Endodermal cell (in vitro differentiated cells): ENCODE data around the gene GABRG3. TPM values are rescaled to one million over a fixed set of nuclear protein-coding genes. Genes with fewer than 3 reads are reported as not detected.
A peak's percentile ranks its signal among the peaks of the same experiment; 100 is the strongest.

Source experiments
- DNase-seq: peaks from one replicate; pipeline ENCODE4 v3.0.0-alpha.2; 2017
- H3K27ac ChIP-seq: 2 replicates; pipeline ENCODE4 v1.5.1; 2013; ENCODE audit warnings: mild to moderate bottlenecking, low read depth, low read length, moderate library complexity
- H3K27me3 ChIP-seq: 2 replicates; pipeline ENCODE4 v1.6.1; 2013; ENCODE audit warnings: mild to moderate bottlenecking, low read length, moderate library complexity; ENCODE audit not compliant: insufficient read depth, control insufficient read depth, poor library complexity, severe bottlenecking
- H3K36me3 ChIP-seq: 2 replicates; pipeline ENCODE4 v1.7.0; 2013; ENCODE audit warnings: mild to moderate bottlenecking, low read length, moderate library complexity; ENCODE audit not compliant: control insufficient read depth, insufficient read depth
- H3K4me1 ChIP-seq: one replicate; pipeline ENCODE4 v1.7.0; 2013; ENCODE audit warnings: low read length; ENCODE audit not compliant: control insufficient read depth, insufficient read depth
- H3K4me3 ChIP-seq: 2 replicates; pipeline ENCODE4 v1.5.1; 2013; ENCODE audit warnings: mild to moderate bottlenecking, low read length, moderate library complexity
- H3K9ac ChIP-seq: 2 replicates; pipeline ENCODE4 v1.6.1; 2013; ENCODE audit warnings: mild to moderate bottlenecking, low read length, moderate library complexity; ENCODE audit not compliant: poor library complexity, severe bottlenecking; ENCODE audit errors: extremely low read depth
- H3K9me3 ChIP-seq: 2 replicates; pipeline ENCODE4 v1.6.1; 2013; ENCODE audit warnings: mild to moderate bottlenecking, low read length, moderate library complexity; ENCODE audit not compliant: control insufficient read depth
- H3K27ac Mint-ChIP-seq: 2 replicates; pipeline ENCODE4 v1.8.0; 2020; ENCODE audit warnings: mixed read lengths
- H3K27me3 Mint-ChIP-seq: 2 replicates; pipeline ENCODE4 v1.8.0; 2021; ENCODE audit warnings: mild to moderate bottlenecking, mixed read lengths; ENCODE audit not compliant: insufficient read depth
- H3K36me3 Mint-ChIP-seq: 2 replicates; pipeline ENCODE4 v1.8.0; 2020; ENCODE audit warnings: low read depth, mixed read lengths
- H3K4me1 Mint-ChIP-seq: 2 replicates; pipeline ENCODE4 v1.8.0; 2020; ENCODE audit warnings: mixed read lengths
- H3K4me3 Mint-ChIP-seq: 2 replicates; pipeline ENCODE4 v1.8.0; 2020; ENCODE audit warnings: mild to moderate bottlenecking, moderate library complexity, mixed read lengths
- H3K9me3 Mint-ChIP-seq: 2 replicates; pipeline ENCODE4 v1.8.0; 2020; ENCODE audit warnings: mild to moderate bottlenecking, mixed read lengths
- CTCF ChIP-seq: fragments of 200-600 bp; sonication (generic); conservative IDR thresholded peaks from 2 replicates; pipeline ENCODE4 v1.5.0; 2021; ENCODE audit warnings: antibody characterized with exemption, mild to moderate bottlenecking
- WGBS, 2 experiments: methylation state at CpG; one replicate each; pipeline versions ENCODE4 v1.1.5 to v1.1.7; 2013; ENCODE audit warnings: missing lambda C conversion rate in 2 of 2, mixed read lengths in 1 of 2; ENCODE audit not compliant: insufficient coverage in 1 of 2, insufficient read length in 1 of 2; 5-methylcytosine and 5-hydroxymethylcytosine counted together
- total RNA-seq, 2 donors: library from RNA; stranded (reverse); fragmentation: NEBNext Ultra II Directional in 1 of 2; extraction: Animal tissue kit (Norgen Biotek cat#: 25700) in 1 of 2; gene quantifications; 2 replicates in 1 of 2; 3 replicates in 1 of 2; pipeline ENCODE4 v1.2.1, GENCODE V29; 2021

Gene GABRG3
- total RNA-seq, 2 donors from 2014 or later: 0.48 to 0.84 TPM

- H3K27ac Mint-ChIP-seq: no peak overlapping the region
- peaks cover 4% of the 10 kb centered on the region for H3K4me1 Mint-ChIP-seq
Measured at GRCh38 chr15:27017168-27017809, 46.3 kb downstream of the GABRG3 start.

GRCh38 chr15:27019687-27020086, 48.7 kb downstream of the GABRG3 start:
- H3K27me3 ChIP-seq: no peaks in the 10 kb centered on the region
- Mint-ChIP-seq H3K27ac (no peak overlapping the region), H3K4me1 (peaks cover 4% of the 10 kb centered on the region), H3K9me3 (no peaks in the 10 kb centered on the region), H3K36me3 (no peaks in the 10 kb centered on the region), H3K4me3 (no peak overlapping the region), H3K27me3 (peaks cover 2% of the 10 kb centered on the region)
- WGBS, 2 experiments: 84 to 93% methylated on average over 4 to 5 of the region's 6 CpGs
- no peak overlapping the region for H3K4me3 ChIP-seq
- DNase-seq: no peak
- no peaks in the 10 kb centered on the region for H3K9me3 ChIP-seq
- TF ChIP-seq CTCF: no peak
- H3K36me3 ChIP-seq: no peaks in the 10 kb centered on the region
- no peaks in the 10 kb centered on the region for H3K4me1 ChIP-seq
- H3K9ac ChIP-seq: no peak overlapping the region
- H3K27ac ChIP-seq: no peak overlapping the region

More at GRCh38 chr15:27017168-27017809, 46.3 kb downstream of the GABRG3 start:
- H3K9me3 ChIP-seq: no peaks in the 10 kb centered on the region
- H3K4me1 ChIP-seq: no peaks in the 10 kb centered on the region
- no peak overlapping the region for H3K9ac ChIP-seq
- 52 to 80% methylated on average over 2 to 10 of the region's 10 CpGs for WGBS, 2 experiments
- no peaks in the 10 kb centered on the region for H3K9me3 Mint-ChIP-seq
- H3K36me3 Mint-ChIP-seq: no peaks in the 10 kb centered on the region
- H3K36me3 ChIP-seq: no peaks in the 10 kb centered on the region
- TF ChIP-seq CTCF: peak; percentile 96
- H3K27me3 ChIP-seq: no peaks in the 10 kb centered on the region
- H3K27me3 Mint-ChIP-seq: peaks cover 2% of the 10 kb centered on the region
- H3K4me3 Mint-ChIP-seq: no peak overlapping the region
- peak; percentile 96 for DNase-seq
- no peak overlapping the region for H3K27ac ChIP-seq
- H3K4me3 ChIP-seq: no peak overlapping the region

GRCh38 chr15:27025481-27025966, 54.5 kb downstream of the GABRG3 start:
- Histone ChIP-seq H3K9me3 (no peaks in the 10 kb centered on the region), H3K4me3 (no peak overlapping the region), H3K36me3 (no peaks in the 10 kb centered on the region), H3K27me3 (no peaks in the 10 kb centered on the region), H3K4me1 (peaks cover 3% of the 10 kb centered on the region), H3K9ac (no peak overlapping the region), H3K27ac (peak overlapping the region; percentile 88)
- H3K36me3 Mint-ChIP-seq: no peaks in the 10 kb centered on the region
- H3K27ac Mint-ChIP-seq: no peak overlapping the region
- no peaks in the 10 kb centered on the region for H3K9me3 Mint-ChIP-seq
- 59 to 89% methylated on average over 8 to 9 of the region's 9 CpGs for WGBS, 2 experiments
- H3K4me1 Mint-ChIP-seq: no peaks in the 10 kb centered on the region
- no peak overlapping the region for H3K4me3 Mint-ChIP-seq
- no peak for TF ChIP-seq CTCF
- DNase-seq: no peak
- H3K27me3 Mint-ChIP-seq: no peaks in the 10 kb centered on the region
